Activated T-cell treated with anti-CD3 and anti-CD28 coated beads, Interleukin-2, amount 50 U/mL, for 4 hours (primary cell): ENCODE results near the gene CDC27. TPM values are rescaled to one million over a fixed set of nuclear protein-coding genes. Genes with fewer than 3 reads are reported as not detected.

Experiments
- ATAC-seq, 2 donors: fragments of 200-7000 bp; cut with Tn5 transposase; one replicate each; pipeline ENCODE4 v1.10.0; 2021
- DNase-seq: peaks from one replicate; pipeline ENCODE4 v3.0.0-alpha.2; 2020
- H3K27me3 Mint-ChIP-seq: one replicate; pipeline ENCODE4 v1.8.0; 2021; ENCODE audit warnings: low read depth, mixed read lengths
- H3K36me3 Mint-ChIP-seq: one replicate; pipeline ENCODE4 v1.8.0; 2022; ENCODE audit warnings: mixed read lengths; ENCODE audit not compliant: insufficient read depth
- H3K4me1 Mint-ChIP-seq: one replicate; pipeline ENCODE4 v1.8.0; 2021; ENCODE audit warnings: low read depth, mixed read lengths
- H3K4me3 Mint-ChIP-seq: one replicate; pipeline ENCODE4 v1.8.0; 2021; ENCODE audit warnings: mild to moderate bottlenecking, moderate library complexity, mixed read lengths
- H3K9me3 Mint-ChIP-seq: one replicate; pipeline ENCODE4 v1.8.0; 2021; ENCODE audit warnings: mixed read lengths
- total RNA-seq, 3 donors: library from RNA; stranded (reverse); gene quantifications; one replicate each; pipeline ENCODE4 v1.2.1, GENCODE V29; 2021

Gene CDC27
- total RNA-seq: 10 to 100 TPM; 61.1 to 74.9 (median 66.0) TPM

GRCh38 chr17:47188876-47189731 lies at the start of gene CDC27:
Gene CDC27 (minus strand): TSS chr17:47189295. CDS start chr17:47189172, 123 bp downstream.
- Mint-ChIP-seq H3K27me3 (no peaks in the 10 kb centered on the region), H3K36me3 (peaks cover 6% of the 10 kb centered on the region), H3K4me3 (peak within 1 kb of the TSS; percentile 92), H3K4me1 (peaks cover 51% of the 10 kb centered on the region), H3K9me3 (no peaks in the 10 kb centered on the region)
- peak; percentile 100 for DNase-seq
- ATAC-seq: peak; percentile 96 to 97

- no peaks in the 10 kb centered on the region for H3K27me3 Mint-ChIP-seq
- ATAC-seq (no peak), DNase-seq (no peak)
- no peaks in the 10 kb centered on the region for H3K9me3 Mint-ChIP-seq
- H3K4me1 Mint-ChIP-seq: peaks cover 6% of the 10 kb centered on the region
- no peaks in the 10 kb centered on the region for H3K36me3 Mint-ChIP-seq
- no peak overlapping the region for H3K4me3 Mint-ChIP-seq
Measured at GRCh38 chr17:47238321-47239010, 49.4 kb upstream of the CDC27 start.

GRCh38 chr17:47237841-47238240 lies 48.7 kb upstream of the CDC27 start:
- no peaks in the 10 kb centered on the region for H3K9me3 Mint-ChIP-seq
- no peak for ATAC-seq
- H3K27me3 Mint-ChIP-seq: no peaks in the 10 kb centered on the region
- no peak for DNase-seq
- H3K4me3 Mint-ChIP-seq: no peak overlapping the region
- H3K4me1 Mint-ChIP-seq: peaks cover 6% of the 10 kb centered on the region
- H3K36me3 Mint-ChIP-seq: no peaks in the 10 kb centered on the region

- DNase-seq (no peak), ATAC-seq (no peak)
- no peaks in the 10 kb centered on the region for H3K9me3 Mint-ChIP-seq
- H3K4me3 Mint-ChIP-seq: no peak overlapping the region
- no peaks in the 10 kb centered on the region for H3K27me3 Mint-ChIP-seq
- H3K36me3 Mint-ChIP-seq: no peaks in the 10 kb centered on the region
- peaks cover 6% of the 10 kb centered on the region for H3K4me1 Mint-ChIP-seq
Measured at GRCh38 chr17:47235923-47236322, 46.8 kb upstream of the CDC27 start.

GRCh38 chr17:47235506-47235905 lies 46.4 kb upstream of the CDC27 start:
- Mint-ChIP-seq H3K4me1 (peaks cover 5% of the 10 kb centered on the region), H3K27me3 (peaks cover 2% of the 10 kb centered on the region), H3K36me3 (no peaks in the 10 kb centered on the region), H3K4me3 (no peak overlapping the region), H3K9me3 (no peaks in the 10 kb centered on the region)
- DNase-seq (no peak), ATAC-seq (no peak)

- no peaks in the 10 kb centered on the region for H3K36me3 Mint-ChIP-seq
- no peak overlapping the region for H3K4me3 Mint-ChIP-seq
- H3K9me3 Mint-ChIP-seq: no peaks in the 10 kb centered on the region
- H3K4me1 Mint-ChIP-seq: peaks cover 14% of the 10 kb centered on the region
- no peak for ATAC-seq
- H3K27me3 Mint-ChIP-seq: peaks cover 6% of the 10 kb centered on the region
- DNase-seq: no peak
Measured at GRCh38 chr17:47232465-47232864, 43.4 kb upstream of the CDC27 start.

- ATAC-seq (no peak), DNase-seq (no peak)
- Mint-ChIP-seq H3K4me3 (no peak overlapping the region), H3K27me3 (peaks cover 6% of the 10 kb centered on the region), H3K4me1 (peaks cover 14% of the 10 kb centered on the region), H3K36me3 (no peaks in the 10 kb centered on the region), H3K9me3 (no peaks in the 10 kb centered on the region)
Measured at GRCh38 chr17:47231866-47232265, 42.8 kb upstream of the CDC27 start.

GRCh38 chr17:47231334-47231733 lies 42.2 kb upstream of the CDC27 start:
- Mint-ChIP-seq H3K4me1 (peaks cover 14% of the 10 kb centered on the region), H3K36me3 (no peaks in the 10 kb centered on the region), H3K27me3 (peaks cover 6% of the 10 kb centered on the region), H3K9me3 (no peaks in the 10 kb centered on the region), H3K4me3 (no peak overlapping the region)
- DNase-seq (no peak), ATAC-seq (no peak)

- no peaks in the 10 kb centered on the region for H3K9me3 Mint-ChIP-seq
- DNase-seq (no peak), ATAC-seq (no peak)
- peaks cover 6% of the 10 kb centered on the region for H3K27me3 Mint-ChIP-seq
- no peaks in the 10 kb centered on the region for H3K36me3 Mint-ChIP-seq
- H3K4me3 Mint-ChIP-seq: no peak overlapping the region
- H3K4me1 Mint-ChIP-seq: peaks cover 14% of the 10 kb centered on the region
Measured at GRCh38 chr17:47230864-47231263, 41.8 kb upstream of the CDC27 start.

GRCh38 chr17:47229535-47230443 lies 40.7 kb upstream of the CDC27 start:
- peaks cover 6% of the 10 kb centered on the region for H3K27me3 Mint-ChIP-seq
- H3K4me1 Mint-ChIP-seq: peaks cover 14% of the 10 kb centered on the region
- H3K9me3 Mint-ChIP-seq: no peaks in the 10 kb centered on the region
- DNase-seq (peak; percentile 67), ATAC-seq (peak; percentile 84 to 90)
- peak overlapping the region; percentile 46 for H3K4me3 Mint-ChIP-seq
- H3K36me3 Mint-ChIP-seq: no peaks in the 10 kb centered on the region

GRCh38 chr17:47227862-47228261 lies 38.8 kb upstream of the CDC27 start:
- H3K36me3 Mint-ChIP-seq: no peaks in the 10 kb centered on the region
- H3K4me3 Mint-ChIP-seq: no peak overlapping the region
- peaks cover 14% of the 10 kb centered on the region for H3K4me1 Mint-ChIP-seq
- ATAC-seq (no peak), DNase-seq (no peak)
- peaks cover 6% of the 10 kb centered on the region for H3K27me3 Mint-ChIP-seq
- H3K9me3 Mint-ChIP-seq: no peaks in the 10 kb centered on the region

GRCh38 chr17:47225911-47226688 lies 37.0 kb upstream of the CDC27 start:
- H3K9me3 Mint-ChIP-seq: no peaks in the 10 kb centered on the region
- H3K4me3 Mint-ChIP-seq: no peak overlapping the region
- H3K27me3 Mint-ChIP-seq: peaks cover 6% of the 10 kb centered on the region
- H3K36me3 Mint-ChIP-seq: no peaks in the 10 kb centered on the region
- peaks cover 20% of the 10 kb centered on the region for H3K4me1 Mint-ChIP-seq
- no peak for ATAC-seq
- DNase-seq: no peak

GRCh38 chr17:47225436-47225858 lies 36.4 kb upstream of the CDC27 start:
- Mint-ChIP-seq H3K27me3 (peaks cover 4% of the 10 kb centered on the region), H3K4me1 (peaks cover 23% of the 10 kb centered on the region), H3K4me3 (no peak overlapping the region), H3K36me3 (no peaks in the 10 kb centered on the region), H3K9me3 (no peaks in the 10 kb centered on the region)
- no peak for ATAC-seq
- DNase-seq: no peak
